GM21619 (cell line): Measurements from ENCODE around the gene MPRIP.

Experiments used
- ATAC-seq: cut with Tn5 transposase; IDR thresholded peaks from one replicate; pipeline ENCODE4 v1.9.1; 2021; ENCODE audit not compliant: unreplicated experiment

Gene MPRIP

DNA sequence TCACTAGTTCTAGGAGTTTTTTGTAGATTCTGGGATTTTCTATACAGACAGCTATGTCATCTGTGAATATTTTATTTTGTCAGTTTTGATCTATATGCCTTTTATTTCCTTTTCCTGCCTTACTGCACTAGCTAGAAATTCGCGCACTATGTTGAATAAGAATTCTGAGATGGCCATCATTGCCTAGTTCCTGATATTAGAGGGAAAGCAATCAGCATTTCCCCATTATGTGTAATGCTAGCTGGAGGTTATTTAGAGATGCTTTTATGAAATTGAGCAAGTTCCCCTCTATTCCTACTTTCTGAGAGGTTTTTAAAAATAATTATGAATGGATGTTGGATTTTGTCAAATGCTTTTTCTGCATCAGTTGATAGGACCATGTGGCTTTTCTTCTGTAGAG is 23.8 kb downstream of the MPRIP start:
- ATAC-seq, result no peak

- ATAC-seq, result no peak
These were observed 25.0 kb downstream of the MPRIP start for GRCh38 chr17:17067257-17067656.

GRCh38 chr17:17069849-17070248 is 27.6 kb downstream of the MPRIP start:
- ATAC-seq, result no peak

- ATAC-seq, result no peak
These were observed 28.7 kb downstream of the MPRIP start for GRCh38 chr17:17070931-17071330.

DNA sequence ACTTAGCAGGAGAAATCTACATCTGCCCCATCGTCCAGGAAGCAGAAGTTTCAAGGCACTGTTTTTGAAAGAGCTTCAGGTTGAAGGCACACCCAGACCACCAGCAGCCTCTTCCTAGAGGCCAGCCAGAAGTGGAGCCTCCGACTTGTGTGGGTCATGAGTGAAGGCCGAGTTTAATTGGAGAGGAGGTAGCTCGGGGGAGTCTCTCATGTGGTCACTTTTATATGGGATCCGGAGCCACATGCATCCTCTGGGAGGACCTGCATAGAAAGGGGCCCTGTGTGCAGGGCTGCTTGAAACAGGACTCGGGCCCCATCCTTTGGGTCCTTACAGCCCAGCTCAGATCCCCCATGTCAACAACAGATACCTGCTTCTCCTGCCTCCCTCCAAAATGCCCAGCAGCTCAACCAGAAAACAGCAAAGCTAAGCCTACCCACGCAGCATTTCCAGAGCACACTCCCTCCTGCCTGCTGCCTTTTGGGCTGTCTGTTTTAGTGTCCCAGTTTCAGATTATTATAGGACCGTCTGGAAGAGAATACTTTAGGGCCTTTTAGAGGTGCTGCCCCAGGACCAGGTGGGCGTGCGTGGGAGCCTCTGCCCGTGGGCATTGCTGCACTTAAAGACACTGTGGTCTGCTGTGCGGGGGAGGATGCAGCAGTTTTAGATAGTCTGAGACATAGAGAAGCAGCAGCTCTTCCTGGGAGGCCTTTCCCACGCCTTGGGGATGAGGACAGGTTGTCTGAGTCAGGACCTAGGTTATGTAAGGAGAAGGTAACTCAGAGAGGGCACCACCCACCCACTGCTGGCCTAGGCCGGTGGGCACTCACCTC is 29.5 kb downstream of the MPRIP start:
- ATAC-seq, result no peak

- no peak for ATAC-seq
These were observed 30.3 kb downstream of the MPRIP start for GRCh38 chr17:17072546-17072945.

DNA sequence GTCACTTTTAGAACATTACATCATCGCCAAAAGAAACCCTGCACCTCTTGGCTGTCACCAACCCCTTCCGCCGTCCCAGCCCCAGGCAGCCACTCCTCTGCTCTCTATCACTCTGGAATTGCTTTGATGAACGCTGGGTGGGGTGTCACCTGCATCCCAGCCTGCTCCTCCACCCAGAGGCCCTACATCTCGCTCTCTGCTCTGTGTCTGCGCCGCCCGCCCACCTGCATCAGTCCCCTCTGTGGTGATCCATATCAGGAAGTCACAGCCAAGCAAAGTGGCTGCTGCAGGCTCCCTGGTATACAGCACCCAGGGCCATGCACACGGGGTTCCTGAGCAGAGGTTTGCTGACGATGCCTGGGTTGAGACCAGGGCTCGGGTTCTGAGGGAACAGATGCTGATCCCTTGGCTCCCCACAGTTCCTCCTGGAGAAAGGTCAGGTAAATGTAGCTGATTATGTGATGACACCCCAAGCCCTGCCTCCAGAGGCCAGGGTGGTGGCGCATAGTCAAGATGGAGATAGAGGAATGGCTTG is 30.8 kb downstream of the MPRIP start:
- no peak for ATAC-seq

DNA sequence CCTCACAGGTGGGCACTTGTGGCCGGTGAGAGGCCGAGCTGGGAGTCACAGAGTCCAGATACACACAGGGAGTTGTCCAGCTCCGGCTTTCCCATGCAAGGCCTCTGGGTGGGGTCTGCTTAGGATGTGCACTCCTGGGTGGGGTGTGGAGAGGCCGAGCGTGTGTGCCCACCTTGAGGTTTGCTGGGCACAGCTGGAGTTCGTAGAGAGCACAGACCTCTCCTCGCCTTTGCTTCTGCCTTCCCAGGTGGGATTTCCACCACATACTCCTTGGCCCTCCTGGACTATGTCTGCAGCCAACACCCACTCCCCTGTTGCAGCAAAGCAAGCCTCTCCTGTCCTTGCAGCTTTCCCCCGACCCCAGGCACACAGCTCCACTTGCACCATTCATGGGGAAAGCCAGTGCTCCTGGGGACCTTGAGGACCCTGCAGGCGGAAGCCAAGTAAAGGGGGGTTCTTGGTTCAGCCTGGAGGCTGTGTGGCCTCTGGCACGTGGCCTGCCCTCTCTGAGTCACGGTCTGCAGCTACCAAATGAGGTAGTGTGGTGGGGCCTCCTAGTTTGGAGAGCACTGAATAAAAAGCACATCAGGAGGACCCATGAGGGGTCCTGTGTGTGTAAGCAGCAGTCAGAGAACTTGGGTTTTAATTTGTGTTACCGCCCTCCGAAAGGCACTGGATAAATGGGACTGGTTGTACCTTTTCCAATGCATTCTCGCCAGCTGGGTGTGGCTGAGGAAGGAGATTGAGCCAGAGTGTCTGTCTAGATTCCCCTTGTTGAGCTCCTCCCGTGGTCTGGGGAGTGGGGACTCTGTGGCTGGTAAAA is 31.5 kb downstream of the MPRIP start:
- ATAC-seq, result no peak

DNA sequence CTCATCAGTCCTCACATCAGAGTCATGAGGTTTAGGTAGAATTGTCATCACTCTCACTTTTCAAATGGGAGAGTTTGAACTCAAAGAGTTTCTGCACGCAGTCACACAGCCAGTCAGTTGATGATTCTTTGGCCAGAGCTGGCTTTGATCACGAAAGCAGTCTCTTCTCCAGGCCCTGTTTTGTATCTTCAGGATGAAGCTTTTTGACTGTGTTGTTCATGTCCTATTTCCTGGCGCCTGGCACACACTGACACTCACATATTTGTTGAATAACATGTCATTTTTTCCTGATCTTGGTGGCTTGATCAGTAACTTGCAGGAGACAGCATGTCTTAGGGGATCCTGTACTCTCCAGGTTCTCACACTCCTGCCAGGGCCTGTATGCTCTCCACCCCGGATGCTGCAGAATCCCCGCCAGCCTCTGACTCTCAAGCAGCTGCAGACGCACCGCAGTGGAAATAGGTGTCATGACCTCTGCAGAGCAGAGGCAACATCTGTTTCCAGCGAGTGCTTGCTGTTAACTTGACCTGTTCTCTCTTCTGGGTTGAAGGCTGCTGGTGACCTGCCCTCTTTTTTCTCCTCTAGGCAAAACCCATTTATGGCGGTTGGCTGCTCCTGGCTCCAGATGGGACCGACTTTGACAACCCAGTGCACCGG is 33.0 kb downstream of the MPRIP start:
- no peak for ATAC-seq

- no peak for ATAC-seq
These were observed 33.8 kb downstream of the MPRIP start for GRCh38 chr17:17076066-17076465.

- no peak for ATAC-seq
These were observed 34.8 kb downstream of the MPRIP start for GRCh38 chr17:17077101-17077500.

- ATAC-seq, result no peak
These were observed 35.8 kb downstream of the MPRIP start for GRCh38 chr17:17077861-17078732.

DNA sequence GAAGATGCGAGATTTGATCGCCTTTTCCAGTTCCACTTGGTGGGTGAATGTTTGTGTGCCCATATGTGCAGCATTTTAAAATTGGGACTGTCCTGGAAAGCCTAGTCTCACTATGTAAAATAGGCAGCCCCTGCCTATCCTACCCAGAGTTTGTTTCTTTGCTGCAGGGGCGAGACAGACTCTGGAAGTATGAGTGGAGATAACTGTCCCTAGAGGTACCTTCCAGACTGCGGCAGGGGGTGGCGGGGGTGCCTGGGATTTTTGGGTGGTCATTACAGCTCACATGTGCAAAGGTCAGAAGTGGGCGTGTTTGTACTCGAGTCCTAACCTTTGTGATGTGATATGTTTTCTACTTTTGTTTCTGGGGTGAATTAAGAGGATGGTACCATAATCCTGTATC is 36.6 kb downstream of the MPRIP start:
- no peak for ATAC-seq

- ATAC-seq, result no peak
These were observed 37.1 kb downstream of the MPRIP start for GRCh38 chr17:17079336-17079735.

DNA sequence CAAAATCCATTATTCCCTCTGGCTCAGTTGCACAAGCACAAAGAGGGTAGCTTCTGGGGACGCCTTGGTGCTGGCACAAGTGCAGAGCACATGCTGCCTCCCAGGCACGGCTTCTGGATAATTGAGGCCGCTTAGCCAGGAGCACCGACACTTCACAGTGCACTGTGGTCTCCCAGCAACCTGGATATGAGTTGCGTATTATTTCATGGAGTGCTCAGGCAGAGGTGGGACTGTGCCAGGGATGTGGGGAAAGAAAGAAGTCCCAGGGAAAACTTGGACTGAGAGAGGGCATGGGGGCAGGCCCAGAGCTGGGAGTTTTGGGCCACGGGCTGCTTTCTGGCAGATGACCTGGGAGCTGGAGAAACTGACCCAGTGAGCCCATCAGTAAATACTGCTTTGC is 37.5 kb downstream of the MPRIP start:
- no peak for ATAC-seq

GRCh38 chr17:17080181-17080631 is 37.9 kb downstream of the MPRIP start:
- no peak for ATAC-seq

GRCh38 chr17:17080781-17081180 is 38.5 kb downstream of the MPRIP start:
- ATAC-seq, result no peak

DNA sequence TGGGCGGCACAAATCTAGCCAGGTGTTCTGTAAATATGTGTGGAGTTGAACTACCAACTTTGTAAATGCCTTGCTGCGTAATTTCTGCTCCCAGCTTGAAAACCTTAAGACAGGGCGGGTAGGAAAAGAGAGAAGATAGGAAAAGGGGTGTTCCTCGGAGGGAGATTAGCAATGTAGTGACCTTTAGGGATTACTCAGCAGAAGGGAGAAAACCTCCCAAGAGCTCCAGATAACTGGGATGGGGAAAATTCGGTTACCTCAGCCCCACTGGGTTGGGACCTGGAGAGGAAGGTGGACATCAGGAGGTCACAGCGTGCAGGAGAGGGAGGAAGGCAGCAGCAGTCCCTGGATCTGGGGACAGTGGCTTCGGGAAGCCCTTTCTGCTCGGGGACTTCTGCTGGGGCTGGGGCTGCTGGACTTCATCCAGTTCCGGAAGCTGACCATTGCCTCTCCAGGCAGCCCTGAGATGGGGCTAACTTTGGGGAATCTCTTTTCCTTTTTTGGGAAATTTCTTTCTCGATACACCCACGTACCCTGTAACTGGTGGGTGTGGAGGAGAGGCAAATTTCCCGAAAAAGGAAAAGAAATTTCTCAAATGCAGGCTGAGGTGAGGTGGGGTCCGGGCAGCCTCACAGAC is 39.2 kb downstream of the MPRIP start:
- no peak for ATAC-seq

DNA sequence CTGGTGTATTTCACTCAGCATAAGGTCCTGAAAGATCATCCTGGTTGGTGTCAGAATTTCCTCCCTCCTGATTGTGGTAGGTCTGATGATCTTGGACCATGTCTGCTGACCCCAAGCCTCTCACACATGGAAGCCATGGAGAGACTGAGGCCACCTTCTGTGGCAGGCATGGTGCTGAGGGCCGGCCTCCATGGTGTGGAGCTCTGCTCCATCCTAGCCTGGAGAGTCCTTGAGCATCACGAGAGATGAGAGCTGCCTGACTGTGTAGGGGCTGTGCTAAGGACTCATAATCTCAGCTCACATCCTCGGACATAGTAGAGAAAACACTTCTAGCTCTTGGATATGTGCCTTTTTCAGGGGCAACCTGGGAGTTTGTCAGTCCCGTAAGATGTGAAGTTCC is 40.6 kb downstream of the MPRIP start:
- ATAC-seq, result no peak

GRCh38 chr17:17084317-17084835 is 42.1 kb downstream of the MPRIP start:
- no peak for ATAC-seq
